LNCAP (cell line): ENCODE data around the gene OPRM1.

ENCODE experiments used
- CTCF ChIP-seq: fragments of 450-650 bp; IDR thresholded peaks from 2 replicates; pipeline ENCODE4 v1.5.1; 2017; ENCODE audit warnings: mild to moderate bottlenecking

The OPRM1 gene

DNA sequence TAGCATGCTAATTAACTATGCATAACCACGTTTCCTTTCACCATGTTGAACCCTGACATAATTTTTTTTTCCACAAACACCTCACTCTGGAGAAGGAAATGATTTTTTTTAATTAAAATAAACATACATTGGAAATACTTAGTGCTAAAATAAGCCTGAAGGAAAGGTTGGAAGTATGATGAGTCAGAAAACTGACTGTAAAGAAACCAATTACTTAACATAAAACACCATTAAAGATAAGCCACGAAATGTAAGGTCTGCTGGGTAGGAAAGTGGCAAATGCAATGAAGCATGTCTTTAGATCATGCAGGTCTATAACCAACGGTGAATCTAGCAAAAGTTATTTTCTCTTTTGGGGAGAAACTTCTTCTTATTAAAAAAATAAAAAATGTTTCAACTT lies 47.5 kb downstream of the OPRM1 start:
- no peak for TF ChIP-seq CTCF

GRCh38 chr6:154092326-154092962 lies 53.4 kb downstream of the OPRM1 start:
- TF ChIP-seq CTCF, result no peak

DNA sequence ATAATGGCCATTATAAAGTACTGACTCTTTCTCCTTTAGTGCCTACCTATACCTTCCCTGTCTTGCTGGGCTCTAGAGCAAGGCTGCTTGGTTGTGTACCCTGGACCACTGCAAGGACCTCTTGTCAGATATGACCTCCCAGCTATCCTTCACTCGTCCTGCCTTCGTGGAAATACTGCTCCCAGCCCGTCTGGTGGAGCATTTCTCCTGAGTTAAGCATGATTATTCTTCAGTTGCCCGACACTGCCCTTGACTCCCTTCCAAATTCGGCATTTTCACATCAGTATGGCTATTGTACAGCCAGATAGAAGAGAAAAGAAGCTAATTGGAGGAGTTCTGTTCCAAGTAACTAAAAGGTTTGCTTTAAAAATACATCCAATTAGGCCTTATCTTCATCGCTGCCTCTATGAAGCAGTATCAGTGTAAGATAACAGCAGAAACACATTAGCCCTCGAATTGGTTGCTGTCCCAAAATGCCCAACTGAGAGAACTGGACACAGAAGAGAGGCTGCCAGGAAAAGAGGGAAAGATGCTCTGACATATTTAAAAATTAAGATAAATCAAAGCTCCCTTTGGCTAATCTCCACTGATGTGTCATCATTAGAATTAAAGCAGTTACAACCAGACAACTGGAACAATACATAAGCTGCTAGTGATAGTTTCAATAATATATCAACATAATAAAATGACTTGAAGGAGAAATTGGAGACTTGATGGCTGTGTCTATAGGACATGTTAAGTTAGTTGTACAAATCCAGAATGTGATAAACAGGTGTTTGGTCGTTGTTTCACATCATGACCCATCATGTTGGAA lies 54.4 kb downstream of the OPRM1 start:
- TF ChIP-seq CTCF, result no peak

- no peak for TF ChIP-seq CTCF
Measured at GRCh38 chr6:154095571-154095970, 56.5 kb downstream of the OPRM1 start.

DNA sequence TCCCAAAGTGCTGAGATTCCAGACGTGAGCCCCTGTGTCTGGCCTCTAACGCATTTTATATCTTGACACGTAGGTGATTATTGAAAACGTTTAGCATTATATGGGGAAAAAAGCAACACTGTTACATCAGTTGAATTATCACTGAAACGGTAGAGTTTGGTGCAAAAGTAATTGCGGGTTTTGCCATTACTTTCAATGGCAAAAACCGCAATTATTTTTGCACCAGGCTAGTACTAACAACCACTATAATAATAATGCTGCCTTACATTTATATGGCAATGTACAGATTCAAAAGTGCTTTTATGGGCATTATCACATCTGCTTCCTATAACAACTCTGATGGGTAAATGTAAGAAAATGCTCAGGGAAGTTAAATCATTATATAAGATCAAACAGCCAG lies 57.3 kb downstream of the OPRM1 start:
- TF ChIP-seq CTCF, result no peak

DNA sequence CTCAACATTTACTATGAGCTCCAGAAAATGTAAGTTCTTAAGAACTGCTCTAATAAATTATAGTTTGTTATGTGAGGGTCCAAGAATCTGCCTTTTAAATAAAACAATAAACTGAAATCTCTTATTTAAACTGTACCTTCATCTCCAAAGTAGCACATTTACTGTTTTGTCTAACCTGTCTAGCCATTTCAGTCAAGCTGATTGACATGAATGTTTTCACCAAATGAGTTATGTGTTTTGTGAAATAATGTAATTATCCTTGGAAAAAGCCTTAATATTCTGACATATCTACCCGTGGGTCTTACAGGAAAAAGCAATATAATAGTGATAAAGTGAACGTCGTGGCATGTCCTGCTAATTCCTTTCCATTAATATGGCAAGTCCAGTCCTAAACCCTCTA lies 57.8 kb downstream of the OPRM1 start:
- no peak for TF ChIP-seq CTCF

- no peak for TF ChIP-seq CTCF
Measured at GRCh38 chr6:154099211-154099610, 60.2 kb downstream of the OPRM1 start.
